ENCODE measurements around the gene TMEM207.

Gene TMEM207

GRCh38 chr3:190414297-190414696, 35.4 kb downstream of the TMEM207 start:
- DNase-seq (ENCODE audit: low spot score) = no peak
- TF ChIP-seq CTCF (IDR thresholded peaks at IDR 0.05; ENCODE audit: extremely low read depth, missing control alignments) = no peak

GRCh38 chr3:190404715-190405114, 45.0 kb downstream of the TMEM207 start:
- DNase-seq (ENCODE audit: low spot score) = no peak
- no peak for TF ChIP-seq CTCF (IDR thresholded peaks at IDR 0.05; ENCODE audit: extremely low read depth, missing control alignments)

DNA sequence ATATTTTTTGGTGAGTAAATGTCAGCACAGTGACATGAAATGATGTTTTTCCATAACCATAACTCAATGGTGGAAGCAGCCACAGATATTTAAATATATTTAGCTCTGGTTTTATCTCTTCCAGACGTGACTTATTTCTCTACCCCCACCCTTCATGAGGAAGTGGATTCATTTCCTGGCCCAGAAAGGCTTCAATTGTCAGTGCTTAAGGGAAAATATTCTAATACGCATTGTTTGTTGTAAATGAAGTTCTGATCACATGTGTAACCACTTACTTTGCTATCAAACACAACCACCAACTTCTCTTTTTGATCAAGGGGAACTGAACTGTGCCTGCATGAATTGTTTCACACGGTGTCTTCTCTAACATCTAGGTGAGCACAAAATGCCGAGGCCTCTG, 47.7 kb downstream of the TMEM207 start:
- TF ChIP-seq CTCF (IDR thresholded peaks at IDR 0.05; ENCODE audit: extremely low read depth, missing control alignments) = no peak
- DNase-seq (ENCODE audit: low spot score) = no peak

- no peak for TF ChIP-seq CTCF (IDR thresholded peaks at IDR 0.05; ENCODE audit: extremely low read depth, missing control alignments)
- no peak for DNase-seq (ENCODE audit: low spot score)
Measured at GRCh38 chr3:190399677-190400076, 50.0 kb downstream of the TMEM207 start.

GRCh38 chr3:190397889-190398288, 51.8 kb downstream of the TMEM207 start:
- no peak for DNase-seq (ENCODE audit: low spot score)
- TF ChIP-seq CTCF (IDR thresholded peaks at IDR 0.05; ENCODE audit: extremely low read depth, missing control alignments) = no peak

- TF ChIP-seq CTCF (IDR thresholded peaks at IDR 0.05; ENCODE audit: extremely low read depth, missing control alignments) = no peak
Measured at GRCh38 chr3:190396001-190396400, 53.7 kb downstream of the TMEM207 start.

DNA sequence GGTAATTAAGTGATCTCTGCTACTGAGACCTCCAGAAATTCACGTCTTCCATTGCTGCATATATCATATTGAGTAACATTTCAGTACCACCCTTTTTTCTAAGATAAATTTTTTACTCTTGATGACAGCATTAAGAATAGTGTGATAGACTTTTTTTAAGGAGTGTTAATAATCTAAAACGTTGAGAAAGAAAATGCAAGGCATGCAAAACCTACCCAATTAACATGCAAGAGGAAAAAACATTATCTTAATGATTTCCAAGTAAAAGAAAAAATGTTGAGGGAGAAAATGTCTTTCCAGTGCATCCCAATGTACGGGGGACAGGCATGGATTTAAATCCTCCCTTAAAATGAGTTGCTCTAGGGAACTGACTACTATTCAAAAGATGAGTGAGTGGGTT, 61.0 kb downstream of the TMEM207 start:
- no peak for DNase-seq (ENCODE audit: low spot score)

More at GRCh38 chr3:190396001-190396400, 53.7 kb downstream of the TMEM207 start:
- DNase-seq (ENCODE audit: low spot score) = no peak

More for the DNA sequence above, 61.0 kb downstream of the TMEM207 start:
- TF ChIP-seq CTCF (IDR thresholded peaks at IDR 0.05; ENCODE audit: extremely low read depth, missing control alignments) = no peak

Measured in GM20000 (cell line).